Stromal cell of bone marrow (primary cell): Measurements from ENCODE around the gene KCTD2.

Experiments used
- DNase-seq: peaks from one replicate; pipeline ENCODE4 v3.0.0-alpha.2; 2012; ENCODE audit warnings: low read depth

The KCTD2 gene

DNA sequence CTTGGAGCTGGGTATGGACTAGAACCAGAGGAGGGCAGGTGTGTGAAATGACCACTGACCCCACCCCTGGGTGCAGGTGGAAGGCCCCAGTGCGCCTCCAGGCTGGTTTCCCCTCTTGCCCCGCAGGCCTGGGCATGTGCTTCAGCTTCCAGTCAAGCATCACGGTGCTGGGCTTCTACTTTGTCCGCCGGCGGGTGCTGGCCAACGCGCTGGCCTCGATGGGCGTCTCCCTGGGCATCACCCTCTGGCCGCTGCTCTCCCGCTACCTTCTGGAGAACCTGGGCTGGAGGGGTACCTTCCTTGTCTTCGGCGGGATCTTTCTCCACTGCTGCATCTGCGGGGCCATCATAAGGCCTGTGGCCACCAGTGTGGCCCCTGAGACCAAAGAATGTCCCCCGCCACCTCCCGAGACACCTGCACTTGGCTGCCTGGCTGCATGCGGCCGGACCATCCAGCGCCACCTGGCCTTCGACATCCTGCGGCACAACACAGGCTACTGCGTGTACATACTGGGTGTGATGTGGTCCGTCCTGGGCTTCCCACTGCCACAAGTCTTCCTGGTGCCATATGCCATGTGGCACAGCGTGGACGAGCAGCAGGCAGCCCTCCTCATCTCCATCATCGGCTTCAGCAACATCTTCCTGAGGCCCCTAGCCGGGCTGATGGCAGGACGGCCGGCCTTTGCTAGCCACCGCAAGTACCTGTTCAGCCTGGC is 53.0 kb downstream of the KCTD2 start:
- no peak for DNase-seq

DNA sequence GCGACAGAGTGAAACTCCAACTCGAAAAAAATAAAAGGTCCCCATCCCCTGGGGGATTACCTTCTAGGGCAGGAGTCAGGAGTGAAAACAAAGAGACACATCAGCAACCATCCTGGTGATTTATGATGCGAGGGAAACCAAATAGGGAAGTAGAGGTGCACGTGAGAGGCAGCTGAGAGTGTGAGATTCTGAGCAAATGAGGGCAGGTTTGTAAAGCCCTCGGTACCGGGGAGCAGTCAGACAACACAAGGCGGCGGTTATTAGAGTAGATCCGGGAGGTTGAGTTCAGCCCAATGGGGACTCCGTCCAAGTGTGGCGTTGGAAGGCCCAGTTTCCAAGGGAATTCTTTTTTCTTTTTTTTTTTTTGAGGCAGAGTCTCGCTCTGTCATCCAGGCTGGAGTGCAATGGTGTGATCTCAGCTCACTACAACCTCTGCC is 55.4 kb downstream of the KCTD2 start:
- no peak for DNase-seq

DNA sequence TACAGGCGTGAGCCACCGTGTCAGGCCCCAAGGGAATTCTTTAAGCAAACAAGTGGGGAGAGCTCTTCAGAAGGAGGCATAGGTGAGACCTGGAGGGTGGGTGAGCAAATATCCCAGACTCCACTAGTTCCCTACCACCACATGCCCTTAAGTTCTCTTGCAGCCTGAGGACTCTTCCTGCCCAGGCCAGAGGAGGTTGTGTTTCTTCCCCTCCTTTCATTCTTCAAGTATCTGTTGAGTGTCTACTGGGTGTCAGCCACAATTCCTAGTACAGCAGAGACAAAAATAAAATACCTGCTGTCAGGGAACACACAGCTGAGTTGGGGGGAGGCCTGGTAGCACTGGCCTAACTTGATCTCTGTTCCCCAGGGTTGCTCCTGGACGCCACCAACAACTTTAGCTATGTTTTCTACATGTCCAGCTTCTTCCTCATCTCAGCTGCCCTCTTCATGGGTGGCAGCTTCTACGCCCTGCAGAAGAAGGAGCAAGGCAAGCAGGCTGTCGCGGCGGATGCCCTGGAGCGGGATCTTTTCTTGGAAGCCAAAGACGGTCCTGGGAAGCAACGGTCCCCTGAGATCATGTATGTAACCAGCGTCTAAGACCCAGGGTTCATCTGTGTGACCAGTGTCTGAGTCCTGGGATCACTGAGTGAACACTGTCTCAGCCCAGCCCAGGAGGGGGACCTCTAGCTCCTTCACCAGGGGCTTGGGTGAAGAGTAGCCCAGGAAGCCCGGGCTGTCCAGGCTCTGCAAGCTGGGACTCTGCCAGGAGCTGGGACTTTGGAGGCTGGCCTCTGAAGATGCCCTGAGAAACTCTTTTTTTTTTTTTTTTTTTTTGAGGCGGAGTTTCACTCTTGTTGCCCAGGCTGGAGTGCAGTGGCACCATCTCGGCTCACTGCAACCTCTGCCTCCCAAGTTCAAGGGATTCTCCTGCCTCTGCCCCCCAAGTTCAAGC is 56.9 kb downstream of the KCTD2 start:
- DNase-seq, result no peak

DNA sequence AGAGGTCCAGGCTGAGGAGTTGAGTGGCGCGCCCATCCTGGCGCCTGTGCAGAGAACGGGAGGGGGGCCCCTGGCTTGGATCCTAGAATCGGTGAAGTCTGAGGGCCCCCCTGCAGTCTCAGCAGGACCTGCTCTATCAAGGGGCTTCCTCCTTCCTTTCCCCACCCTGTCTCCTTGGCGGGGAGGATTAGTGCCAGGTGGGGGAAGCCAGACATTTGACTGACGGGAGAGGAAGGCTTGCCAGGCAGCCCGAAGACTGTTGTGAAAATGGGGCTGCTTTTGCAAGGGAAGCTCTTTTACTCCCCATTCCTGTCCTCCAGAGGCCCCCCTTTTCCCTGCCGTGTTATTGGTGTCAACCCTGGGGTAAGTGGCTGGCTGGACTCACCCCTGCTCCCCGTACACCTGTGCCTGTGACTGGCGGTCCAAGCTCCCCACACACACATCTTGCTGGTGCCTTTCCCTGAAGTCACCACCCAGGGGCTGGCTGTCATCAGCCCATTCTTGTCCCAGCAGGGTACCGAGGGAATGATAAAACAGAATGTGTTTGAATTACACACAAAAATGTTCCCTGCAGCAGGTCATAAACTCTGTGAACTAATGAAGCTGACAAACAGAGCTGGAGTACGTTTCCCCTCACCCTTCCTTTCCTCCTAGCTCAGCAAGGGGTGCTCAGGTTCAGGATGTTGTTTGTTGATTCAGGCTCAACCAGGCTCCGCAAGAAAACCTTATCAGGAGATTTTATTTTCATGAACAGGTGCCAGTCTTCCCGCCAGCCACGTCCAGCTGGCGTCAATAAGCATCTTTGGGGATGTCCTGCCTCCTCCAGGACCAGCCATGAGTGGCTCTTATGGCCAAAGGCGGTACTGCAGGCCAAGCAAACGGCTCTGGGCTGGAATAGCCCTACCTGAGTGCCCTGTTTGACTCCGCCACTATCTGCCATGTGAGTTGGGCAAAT is 58.4 kb downstream of the KCTD2 start:
- DNase-seq, result no peak

DNA sequence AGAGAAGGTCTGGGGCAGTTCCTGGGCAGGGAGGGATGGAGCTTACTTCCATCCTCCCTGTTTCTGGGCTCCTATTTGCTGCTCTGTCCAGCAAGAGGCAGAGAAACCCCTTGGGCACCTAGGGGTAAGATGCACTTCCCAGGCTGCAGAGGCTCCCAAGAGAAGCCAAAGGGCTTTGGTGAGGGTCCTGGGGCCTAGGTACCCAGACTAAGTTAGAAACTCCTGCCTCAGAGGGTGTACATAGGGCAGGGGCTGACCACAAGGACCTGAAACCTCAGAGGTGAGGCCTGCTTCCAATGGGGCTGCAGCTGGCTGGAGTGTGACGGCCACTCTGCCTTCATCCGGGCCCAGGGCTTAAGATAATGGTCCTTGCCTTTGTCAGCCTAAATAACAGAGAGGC is 61.2 kb downstream of the KCTD2 start:
- no peak for DNase-seq

DNA sequence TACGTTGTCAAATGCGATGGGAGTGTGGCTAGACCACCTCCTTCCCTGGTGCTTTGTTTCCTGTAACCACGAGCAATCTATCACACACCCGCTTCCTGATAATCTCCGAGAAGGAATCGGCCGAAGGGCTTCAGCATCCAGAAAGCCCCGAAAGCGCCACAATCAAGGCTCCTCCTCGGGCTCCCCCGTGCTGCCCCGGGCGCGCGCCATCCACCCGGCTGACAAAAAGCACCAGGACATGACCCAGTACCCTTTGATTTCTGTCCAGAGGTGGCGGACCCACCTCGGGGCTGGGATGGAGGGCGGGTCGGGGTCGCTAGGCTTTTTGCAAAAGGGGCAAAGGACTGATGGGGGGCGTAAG is 62.0 kb downstream of the KCTD2 start:
- DNase-seq, result no peak

DNA sequence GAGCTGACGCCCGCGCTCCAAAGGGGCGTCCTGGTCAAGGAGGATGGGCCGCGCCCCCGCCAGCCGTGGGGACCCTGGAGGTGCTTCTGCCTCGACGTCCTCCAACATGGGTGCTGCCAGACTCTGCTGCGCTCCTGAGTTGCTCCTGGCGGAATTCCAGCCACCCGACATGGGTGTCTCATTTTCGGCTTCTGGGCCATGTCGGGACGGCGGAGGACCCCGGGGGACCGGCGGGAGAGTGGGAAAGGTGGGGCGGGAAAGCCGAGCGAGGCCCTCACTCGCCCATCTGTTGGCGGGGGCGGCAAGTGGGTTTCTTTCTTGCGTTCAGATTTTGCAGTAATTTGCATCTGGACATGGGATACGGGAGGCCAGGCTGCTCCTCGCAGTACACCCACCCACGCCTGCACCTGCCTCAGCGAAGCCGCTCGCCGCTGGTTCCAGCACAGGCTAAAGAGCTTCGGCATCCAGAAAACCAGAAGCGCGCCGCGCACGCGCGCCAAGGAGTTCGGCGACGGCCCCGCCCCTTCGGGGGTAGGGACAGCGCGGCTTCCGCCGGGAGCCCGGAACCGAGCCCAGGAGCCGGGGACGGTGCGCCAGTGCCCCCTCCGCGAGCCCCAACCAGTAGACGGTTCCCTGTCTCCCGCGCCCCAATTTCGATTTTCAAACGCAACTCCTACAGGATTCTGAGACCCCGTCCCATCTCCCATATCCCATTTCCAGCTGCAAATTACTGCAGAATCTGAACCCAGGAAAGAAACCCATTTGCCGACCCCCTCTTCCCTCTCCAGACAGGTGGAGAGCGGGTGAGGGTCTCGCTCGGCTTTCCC is 62.6 kb downstream of the KCTD2 start, which contains the start of gene ARMC7:
Gene ARMC7 (plus strand): TSS at position 563 of the 827 bp plus-strand sequence. CDS start 320 bp downstream, outside the sequence.
- peak; percentile 58 for DNase-seq

DNA sequence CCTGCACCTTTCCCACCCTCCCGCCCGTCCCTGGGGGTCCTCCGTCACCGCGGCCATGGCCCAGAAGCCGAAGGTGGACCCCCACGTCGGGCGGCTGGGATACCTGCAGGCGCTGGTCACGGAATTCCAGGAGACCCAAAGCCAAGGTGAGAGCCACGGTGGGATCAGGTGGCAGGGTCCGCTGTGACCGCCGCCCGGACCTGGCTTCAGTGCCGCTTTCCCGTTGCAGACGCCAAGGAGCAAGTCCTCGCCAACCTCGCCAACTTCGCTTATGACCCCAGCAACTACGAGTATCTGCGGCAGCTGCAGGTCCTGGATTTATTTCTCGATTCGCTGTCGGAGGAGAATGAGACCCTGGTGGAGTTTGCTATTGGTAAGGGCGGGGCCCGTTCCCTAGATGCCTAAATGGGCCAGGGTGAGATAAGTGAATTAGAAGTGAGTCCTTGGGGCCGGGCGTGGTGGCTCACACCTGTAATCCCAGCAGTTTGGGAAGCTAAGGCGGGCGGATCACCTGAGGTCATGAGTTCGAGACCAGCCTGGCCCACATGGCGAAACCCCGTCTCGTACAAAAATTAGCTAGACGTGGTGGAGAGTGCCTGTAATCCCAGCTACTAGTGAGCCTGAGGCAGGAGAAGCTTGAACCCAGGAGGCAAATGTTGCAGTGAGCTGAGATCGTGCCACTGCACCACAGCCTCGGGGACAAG is 63.4 kb downstream of the KCTD2 start:
- DNase-seq, result no peak

DNA sequence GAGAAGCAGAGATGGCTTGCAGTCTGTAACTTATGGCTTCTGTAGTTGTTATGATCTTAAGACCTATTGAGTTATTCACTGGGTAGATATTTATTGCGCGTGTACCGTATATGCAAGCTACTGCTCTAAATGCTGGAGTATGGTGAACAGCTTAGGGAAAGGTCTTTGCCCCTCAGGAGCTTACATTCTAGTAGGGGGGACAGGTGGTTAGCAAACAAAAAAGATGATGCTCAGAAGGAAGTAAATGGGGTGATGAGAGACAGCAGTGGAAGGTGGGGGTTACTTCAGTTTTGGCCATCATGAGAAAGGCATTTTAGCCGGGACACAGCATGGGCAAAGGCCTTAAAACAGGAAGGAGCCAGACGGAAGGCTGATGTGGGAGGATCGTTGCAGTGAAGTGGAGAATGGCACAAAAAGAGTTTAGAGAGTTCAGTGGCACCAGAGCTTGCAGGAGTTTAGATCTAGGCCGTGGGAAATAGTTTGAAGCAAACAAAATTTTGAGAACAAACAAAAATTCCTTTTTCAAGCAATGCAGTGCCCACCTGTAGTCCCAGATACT is 64.8 kb downstream of the KCTD2 start:
- DNase-seq, result no peak

DNA sequence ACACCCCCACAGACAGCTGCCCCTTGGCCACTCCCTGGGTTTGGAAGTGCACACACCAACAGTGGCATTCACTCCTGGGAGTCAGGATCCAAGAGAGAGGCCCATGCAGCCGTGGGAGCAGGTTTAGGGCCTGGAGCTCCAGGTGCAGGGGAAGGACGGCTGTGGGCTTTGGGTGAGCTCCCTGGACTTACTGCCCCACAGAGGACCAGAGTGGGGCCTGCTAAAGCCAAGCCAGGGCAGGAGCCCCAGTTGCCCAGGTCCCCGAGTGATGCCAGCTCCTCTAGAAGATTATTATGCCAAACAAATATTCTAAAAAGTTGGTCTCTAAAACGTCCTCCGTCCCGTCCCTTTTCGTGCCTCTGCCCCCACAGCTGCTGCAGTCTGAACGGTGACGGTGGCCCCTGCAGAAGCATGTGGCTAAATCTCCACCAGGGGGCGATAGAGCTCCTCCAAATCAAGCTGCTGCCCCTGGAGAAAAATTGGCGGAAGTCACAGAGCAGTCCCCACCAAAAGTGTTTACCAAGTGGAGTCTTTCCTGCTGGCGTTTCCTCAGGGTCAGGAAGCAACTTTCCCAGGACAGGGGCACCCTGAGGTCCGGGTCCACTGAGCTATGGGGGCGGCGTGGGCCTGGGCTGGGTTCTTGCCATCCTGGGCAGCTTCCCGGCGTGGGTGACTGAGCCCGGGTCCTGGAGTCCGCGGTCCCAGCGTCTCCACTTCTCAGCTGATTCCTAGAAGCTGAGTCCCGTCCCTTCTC is 67.0 kb downstream of the KCTD2 start:
- peak; percentile 71 for DNase-seq

DNA sequence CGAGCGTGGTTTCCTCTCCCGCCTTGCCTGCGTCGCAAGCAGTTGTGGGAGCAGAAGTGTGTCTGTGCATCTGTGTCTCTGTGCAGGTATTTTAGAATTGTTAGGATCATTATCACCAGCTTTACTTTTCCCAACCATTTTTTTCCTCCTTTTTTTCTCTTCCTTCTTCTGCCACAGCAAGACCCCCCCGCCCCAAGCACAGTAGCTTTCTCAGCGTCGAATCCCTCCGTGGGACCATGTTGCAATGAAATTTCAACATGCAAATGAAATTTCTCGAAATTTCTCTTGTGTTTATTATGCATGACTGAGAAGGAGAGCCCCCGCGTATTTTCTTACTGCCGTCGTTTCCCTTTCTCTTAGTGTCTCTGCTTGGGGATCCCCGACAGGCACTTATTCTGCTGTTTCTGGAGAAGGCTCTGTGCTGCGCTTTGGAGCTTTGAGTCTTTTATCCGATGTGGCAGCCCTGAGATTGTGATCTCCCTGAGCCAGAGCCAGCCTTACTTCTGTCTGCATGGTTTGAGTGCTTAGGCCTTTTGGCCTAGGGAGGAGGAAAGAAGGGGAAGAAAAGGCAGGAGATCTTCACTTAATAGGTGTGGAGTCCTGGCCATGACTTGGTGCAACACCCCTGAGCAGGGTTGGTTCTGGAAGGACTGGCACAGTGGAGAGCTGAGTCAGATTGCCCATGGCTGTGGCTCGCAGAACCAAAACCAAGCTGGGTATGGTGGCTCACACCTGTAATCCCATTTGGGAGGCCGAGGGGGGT is 67.7 kb downstream of the KCTD2 start:
- DNase-seq, result no peak
